HepG2 (cell line): Measurements from ENCODE around the gene RHOT2. TPM values are rescaled to one million over a fixed set of nuclear protein-coding genes. Genes with fewer than 3 reads are reported as not detected.

Experiments used
- ARID2 ChIP-seq: sonication (generic); formaldehyde crosslinking; IDR thresholded peaks from 2 replicates; pipeline ENCODE4 v1.8.1; 2022; ENCODE audit warnings: mild to moderate bottlenecking, missing genetic modification reagents, borderline replicate concordance
- FLYWCH1 ChIP-seq: sonication (generic); formaldehyde crosslinking; IDR thresholded peaks from 2 replicates; pipeline ENCODE4 v1.8.1; 2023; ENCODE audit warnings: mild to moderate bottlenecking, missing genetic modification reagents
- FOXP1 ChIP-seq, 2 experiments: fragments of 450-650 bp in 1 of 2; IDR thresholded peaks; 2 replicates each; pipeline ENCODE4 v1.6.1; 2017 to 2018; ENCODE audit warnings: antibody characterized with exemption in 1 of 2
- GABPB1 ChIP-seq: IDR thresholded peaks from 2 replicates; pipeline ENCODE4 v1.6.1; 2016; ENCODE audit warnings: mild to moderate bottlenecking, missing genetic modification reagents, moderate library complexity, missing compliant biosample characterization
- HNRNPH1 ChIP-seq: fragments of 200-400 bp; formaldehyde crosslinking; optimal IDR thresholded peaks from 2 replicates; pipeline ENCODE3; 2017; ENCODE audit warnings: mild to moderate bottlenecking, low read depth, low read length
- HNRNPL ChIP-seq: fragments of 200-400 bp; formaldehyde crosslinking; IDR thresholded peaks from 2 replicates; pipeline ENCODE4 v1.6.1; 2017; ENCODE audit warnings: mild to moderate bottlenecking, low read depth, low read length
- KDM5A ChIP-seq: fragments of 200-600 bp; sonication (generic); IDR thresholded peaks from 2 replicates; pipeline ENCODE4 v1.7.0; 2018; ENCODE audit warnings: antibody characterized with exemption, mild to moderate bottlenecking, low read length, borderline replicate concordance
- NCOA5 ChIP-seq: sonication (generic); formaldehyde crosslinking; IDR thresholded peaks from 2 replicates; pipeline ENCODE4 v1.4.0; 2020; ENCODE audit warnings: missing genetic modification reagents
- PHB2 ChIP-seq: fragments of 450-650 bp; IDR thresholded peaks from 2 replicates; pipeline ENCODE4 v1.6.1; 2018; ENCODE audit not compliant: partially characterized antibody
- RAD21 ChIP-seq: fragments of 450-650 bp; formaldehyde crosslinking; IDR thresholded peaks from 2 replicates; pipeline ENCODE4 v1.5.0; 2020; ENCODE audit warnings: mild to moderate bottlenecking
- STAG1 ChIP-seq: sonication (generic); formaldehyde crosslinking; IDR thresholded peaks from 2 replicates; pipeline ENCODE4 v1.4.0; 2020; ENCODE audit warnings: missing genetic modification reagents
- TCF7L2 ChIP-seq: IDR thresholded peaks from 2 replicates; pipeline ENCODE4 v1.6.1; 2011; ENCODE audit warnings: mild to moderate bottlenecking, low read depth, low read length, moderate library complexity
- WIZ ChIP-seq: sonication (generic); formaldehyde crosslinking; IDR thresholded peaks from 2 replicates; pipeline ENCODE4 v1.5.1; 2020; ENCODE audit warnings: mild to moderate bottlenecking, missing genetic modification reagents
- XRCC5 ChIP-seq: fragments of 200-400 bp; formaldehyde crosslinking; optimal IDR thresholded peaks from 2 replicates; pipeline ENCODE3; 2017; ENCODE audit warnings: mild to moderate bottlenecking, low read length
- ZFP37 ChIP-seq: sonication (generic); formaldehyde crosslinking; IDR thresholded peaks from 2 replicates; pipeline ENCODE4 v1.4.0; 2020; ENCODE audit warnings: missing genetic modification reagents, borderline replicate concordance
- ZFP41 ChIP-seq: sonication (generic); formaldehyde crosslinking; IDR thresholded peaks from 2 replicates; pipeline ENCODE4 v1.4.0; 2020; ENCODE audit warnings: mild to moderate bottlenecking, missing genetic modification reagents, borderline replicate concordance
- ZIK1 ChIP-seq: sonication (generic); formaldehyde crosslinking; IDR thresholded peaks from 2 replicates; pipeline ENCODE4 v1.5.0; 2020; ENCODE audit warnings: mild to moderate bottlenecking, low read depth, missing genetic modification reagents, borderline replicate concordance
- ZKSCAN1 ChIP-seq: fragments of 150-350 bp; IDR thresholded peaks from 2 replicates; pipeline ENCODE4 v1.6.1; 2014; ENCODE audit warnings: low read length
- ZNF20 ChIP-seq: sonication (generic); formaldehyde crosslinking; IDR thresholded peaks from 2 replicates; pipeline ENCODE4 v1.4.0; 2020; ENCODE audit warnings: mild to moderate bottlenecking, moderate library complexity, missing genetic modification reagents
- ZNF234 ChIP-seq: sonication (generic); formaldehyde crosslinking; conservative IDR thresholded peaks from 2 replicates; pipeline ENCODE4 v1.5.1; 2020; ENCODE audit warnings: mild to moderate bottlenecking, missing genetic modification reagents
- ZNF616 ChIP-seq: sonication (generic); formaldehyde crosslinking; IDR thresholded peaks from 2 replicates; pipeline ENCODE4 v1.5.0; 2020; ENCODE audit warnings: low read depth, mild to moderate bottlenecking, missing genetic modification reagents
- ZNF709 ChIP-seq: sonication (generic); formaldehyde crosslinking; IDR thresholded peaks from 2 replicates; pipeline ENCODE4 v1.5.0; 2020; ENCODE audit warnings: mild to moderate bottlenecking, missing genetic modification reagents
- ZNF775 ChIP-seq: sonication (generic); formaldehyde crosslinking; IDR thresholded peaks from 2 replicates; pipeline ENCODE4 v1.4.0; 2020; ENCODE audit warnings: missing genetic modification reagents, mild to moderate bottlenecking, moderate library complexity, borderline replicate concordance
- ZSCAN12 ChIP-seq: sonication (generic); formaldehyde crosslinking; IDR thresholded peaks from 2 replicates; pipeline ENCODE4 v1.9.0; 2021; ENCODE audit warnings: mild to moderate bottlenecking, missing genetic modification reagents
- polyA plus RNA-seq, 8 experiments: library from polyadenylated mRNA; depleted of rRNA in 3 of 8; stranded (reverse) in 7 of 8; unstranded in 1 of 8; fragments of >200 nt; fragmentation: Illumina TruSeq in 4 of 8; extraction: Trizol in 4 of 8; gene quantifications; 2 replicates each; pipeline versions ENCODE4 v1.2.1 to v1.2.3, GENCODE V29; 2011 to 2016; ENCODE audit warnings: low read depth in 4 of 8, missing spikeins in 1 of 8, mixed read lengths in 1 of 8; ENCODE audit not compliant: insufficient read depth in 1 of 8
- total RNA-seq, 5 experiments: library from RNA; depleted of rRNA; stranded (reverse); fragments of >200 nt; fragmentation: Illumina TruSeq; extraction: Trizol; gene quantifications; 2 replicates each; pipeline ENCODE4 v1.2.3, GENCODE V29; 2016; ENCODE audit warnings: low read depth in 1 of 5
- TF ChIP-seq, protein P1 (sequence below): sonication (generic); formaldehyde crosslinking; IDR thresholded peaks from 2 replicates; pipeline ENCODE4 v1.9.0; 2021; ENCODE audit warnings: missing genetic modification reagents, borderline replicate concordance
- TF ChIP-seq, protein P2 (sequence below): IDR thresholded peaks from 2 replicates; pipeline ENCODE4 v1.6.1; 2016; ENCODE audit warnings: missing genetic modification reagents, missing compliant biosample characterization
- TF ChIP-seq, protein P3 (sequence below): sonication (generic); formaldehyde crosslinking; IDR thresholded peaks from 2 replicates; pipeline ENCODE4 v1.4.0; 2020; ENCODE audit warnings: mild to moderate bottlenecking, low read depth, missing genetic modification reagents
- TF ChIP-seq, protein P4 (sequence below): sonication (generic); formaldehyde crosslinking; IDR thresholded peaks from 2 replicates; pipeline ENCODE4 v1.9.0; 2021; ENCODE audit warnings: missing genetic modification reagents, borderline replicate concordance

RHOT2 gene
- total and polyA plus RNA-seq, 2 of the 13 experiments (the other 11 are each of a cell fraction or from before 2014, with no cell fraction given), result 63.6 to 76.9 TPM

DNA sequence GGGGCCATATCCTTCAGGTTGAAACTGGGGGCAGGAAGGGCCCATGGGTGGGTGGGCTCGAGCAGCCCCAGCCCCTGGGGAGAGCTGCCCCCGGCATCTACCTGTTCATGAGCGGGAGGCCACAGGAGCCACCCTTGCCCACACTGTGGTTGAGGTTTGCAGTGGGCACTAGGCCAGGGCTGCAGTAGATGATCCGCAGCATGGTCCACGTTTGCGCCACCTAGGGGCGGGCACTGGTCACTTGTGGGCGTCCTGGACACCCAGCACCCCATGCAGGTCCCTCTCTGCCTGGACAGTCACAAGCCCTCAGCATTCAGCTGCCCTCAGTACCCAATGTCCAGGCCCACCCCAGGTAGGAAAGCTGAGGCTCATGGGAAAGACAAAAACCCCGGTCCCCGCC lies 18.0 kb downstream of the RHOT2 start (continued):
- TF ChIP-seq, protein P1, sequence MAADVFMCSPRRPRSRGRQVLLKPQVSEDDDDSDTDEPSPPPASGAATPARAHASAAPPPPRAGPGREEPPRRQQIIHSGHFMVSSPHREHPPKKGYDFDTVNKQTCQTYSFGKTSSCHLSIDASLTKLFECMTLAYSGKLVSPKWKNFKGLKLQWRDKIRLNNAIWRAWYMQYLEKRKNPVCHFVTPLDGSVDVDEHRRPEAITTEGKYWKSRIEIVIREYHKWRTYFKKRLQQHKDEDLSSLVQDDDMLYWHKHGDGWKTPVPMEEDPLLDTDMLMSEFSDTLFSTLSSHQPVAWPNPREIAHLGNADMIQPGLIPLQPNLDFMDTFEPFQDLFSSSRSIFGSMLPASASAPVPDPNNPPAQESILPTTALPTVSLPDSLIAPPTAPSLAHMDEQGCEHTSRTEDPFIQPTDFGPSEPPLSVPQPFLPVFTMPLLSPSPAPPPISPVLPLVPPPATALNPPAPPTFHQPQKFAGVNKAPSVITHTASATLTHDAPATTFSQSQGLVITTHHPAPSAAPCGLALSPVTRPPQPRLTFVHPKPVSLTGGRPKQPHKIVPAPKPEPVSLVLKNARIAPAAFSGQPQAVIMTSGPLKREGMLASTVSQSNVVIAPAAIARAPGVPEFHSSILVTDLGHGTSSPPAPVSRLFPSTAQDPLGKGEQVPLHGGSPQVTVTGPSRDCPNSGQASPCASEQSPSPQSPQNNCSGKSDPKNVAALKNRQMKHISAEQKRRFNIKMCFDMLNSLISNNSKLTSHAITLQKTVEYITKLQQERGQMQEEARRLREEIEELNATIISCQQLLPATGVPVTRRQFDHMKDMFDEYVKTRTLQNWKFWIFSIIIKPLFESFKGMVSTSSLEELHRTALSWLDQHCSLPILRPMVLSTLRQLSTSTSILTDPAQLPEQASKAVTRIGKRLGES, result no peak
- TF ChIP-seq ZNF616 (CRISPR knock-in tag) (no peak), HNRNPL (peak; percentile 91), KDM5A (no peak), HNRNPH1 (no peak), ZNF709 (no peak), FLYWCH1 (CRISPR knock-in tag) (no peak), ZKSCAN1 (no peak), FOXP1 (IDR thresholded peaks at IDR 0.05) (no peak), FOXP1 (CRISPR knock-in tag; IDR thresholded peaks at IDR 0.05) (no peak), XRCC5 (peak; percentile 63), ZNF20 (CRISPR knock-in tag) (no peak), ZSCAN12 (no peak), ZFP37 (CRISPR knock-in tag) (no peak), PHB2 (no peak), RAD21 (CRISPR knock-in tag) (0 out of 2 replicates have a peak, but pooled peaks have one; percentile 12), NCOA5 (CRISPR knock-in tag) (no peak), ZNF234 (CRISPR knock-in tag) (no peak), ARID2 (no peak), WIZ (CRISPR knock-in tag) (no peak), TCF7L2 (no peak), GABPB1 (0 out of 2 replicates have a peak, but pooled peaks have one; percentile 21), ZFP41 (CRISPR knock-in tag) (no peak), STAG1 (CRISPR knock-in tag) (peak; percentile 47), ZNF775 (no peak), ZIK1 (CRISPR knock-in tag) (no peak)
- TF ChIP-seq, protein P2, sequence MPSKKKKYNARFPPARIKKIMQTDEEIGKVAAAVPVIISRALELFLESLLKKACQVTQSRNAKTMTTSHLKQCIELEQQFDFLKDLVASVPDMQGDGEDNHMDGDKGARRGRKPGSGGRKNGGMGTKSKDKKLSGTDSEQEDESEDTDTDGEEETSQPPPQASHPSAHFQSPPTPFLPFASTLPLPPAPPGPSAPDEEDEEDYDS (CRISPR knock-in tag), result no peak
- TF ChIP-seq, protein P3, sequence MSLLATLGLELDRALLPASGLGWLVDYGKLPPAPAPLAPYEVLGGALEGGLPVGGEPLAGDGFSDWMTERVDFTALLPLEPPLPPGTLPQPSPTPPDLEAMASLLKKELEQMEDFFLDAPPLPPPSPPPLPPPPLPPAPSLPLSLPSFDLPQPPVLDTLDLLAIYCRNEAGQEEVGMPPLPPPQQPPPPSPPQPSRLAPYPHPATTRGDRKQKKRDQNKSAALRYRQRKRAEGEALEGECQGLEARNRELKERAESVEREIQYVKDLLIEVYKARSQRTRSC (CRISPR knock-in tag), result no peak
- TF ChIP-seq, protein P4, sequence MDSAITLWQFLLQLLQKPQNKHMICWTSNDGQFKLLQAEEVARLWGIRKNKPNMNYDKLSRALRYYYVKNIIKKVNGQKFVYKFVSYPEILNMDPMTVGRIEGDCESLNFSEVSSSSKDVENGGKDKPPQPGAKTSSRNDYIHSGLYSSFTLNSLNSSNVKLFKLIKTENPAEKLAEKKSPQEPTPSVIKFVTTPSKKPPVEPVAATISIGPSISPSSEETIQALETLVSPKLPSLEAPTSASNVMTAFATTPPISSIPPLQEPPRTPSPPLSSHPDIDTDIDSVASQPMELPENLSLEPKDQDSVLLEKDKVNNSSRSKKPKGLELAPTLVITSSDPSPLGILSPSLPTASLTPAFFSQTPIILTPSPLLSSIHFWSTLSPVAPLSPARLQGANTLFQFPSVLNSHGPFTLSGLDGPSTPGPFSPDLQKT (CRISPR knock-in tag), result no peak
